Kasumi-1 (cell line): ENCODE results near the gene TMEM170B.

Experiments used
- DNase-seq, 2 experiments: peaks; one replicate each; lab custom pipeline; 2025; lab: John Stamatoyannopoulos, UW

The TMEM170B gene

DNA sequence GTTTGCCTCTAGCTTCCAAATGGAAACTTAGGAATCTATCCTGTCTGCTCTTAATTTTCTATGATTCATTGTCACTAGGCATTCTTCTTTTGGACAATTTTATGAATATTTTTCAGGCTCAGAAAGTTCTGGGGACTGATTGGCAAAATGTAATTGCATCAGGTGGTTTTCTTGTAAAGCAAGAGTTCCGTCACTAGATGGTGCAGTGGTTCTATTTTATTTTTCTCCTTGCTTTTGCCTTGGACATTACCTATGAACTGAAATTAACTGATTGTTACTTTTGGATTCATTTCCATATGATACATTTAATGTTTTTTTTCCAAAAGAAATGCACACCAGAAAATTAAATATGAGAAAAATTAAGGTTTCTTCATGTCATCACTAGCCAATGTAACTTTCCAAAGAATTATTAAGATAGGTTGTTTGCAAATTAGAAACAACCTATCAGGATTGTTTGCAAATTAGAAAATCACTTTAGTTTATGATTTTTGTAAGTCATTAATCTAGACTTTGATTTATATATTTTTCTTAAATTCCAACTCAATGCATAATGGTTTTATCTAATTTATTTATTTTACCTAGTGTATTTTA lies 48.0 kb downstream of the TMEM170B start:
- peak; percentile 52 to 55 for DNase-seq

DNA sequence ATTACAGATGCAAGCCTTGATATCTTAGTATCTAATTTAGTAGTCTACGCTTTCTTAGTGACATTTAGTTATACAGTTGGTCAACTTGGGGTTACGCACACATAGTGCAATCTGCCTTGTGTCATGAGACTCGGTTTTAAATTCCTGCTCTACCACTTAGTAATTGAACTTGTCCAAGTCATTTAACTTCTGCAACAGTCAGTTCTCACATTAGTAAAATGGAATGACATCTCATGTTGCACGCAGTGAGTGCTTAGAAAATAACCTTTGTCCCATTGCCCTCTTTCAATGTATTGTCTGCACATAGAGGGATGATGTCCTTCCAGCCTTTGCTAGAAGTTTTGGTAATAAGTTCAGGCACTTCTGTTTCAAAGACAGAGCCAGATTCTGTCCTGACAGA lies 48.6 kb downstream of the TMEM170B start:
- DNase-seq: no peak

DNA sequence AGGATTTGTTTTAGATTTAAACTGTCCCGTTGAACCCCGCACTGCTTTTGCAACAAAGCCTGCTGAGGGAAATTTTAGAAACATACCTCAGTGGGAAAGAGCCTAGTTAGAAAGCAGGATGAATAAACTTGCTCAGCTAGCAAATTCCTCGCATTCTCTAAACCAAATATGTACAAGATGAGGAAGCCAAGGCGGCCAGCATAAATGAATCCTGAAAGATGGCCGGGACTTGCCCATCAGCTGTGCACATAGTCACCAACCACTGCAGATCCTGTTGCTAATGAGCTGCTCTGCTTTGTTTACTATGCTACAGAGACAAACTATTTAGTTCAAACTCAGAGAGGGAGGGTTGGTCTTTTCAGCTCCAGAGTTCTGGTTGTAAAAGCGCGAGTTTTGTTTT lies 49.0 kb downstream of the TMEM170B start:
- DNase-seq: no peak

DNA sequence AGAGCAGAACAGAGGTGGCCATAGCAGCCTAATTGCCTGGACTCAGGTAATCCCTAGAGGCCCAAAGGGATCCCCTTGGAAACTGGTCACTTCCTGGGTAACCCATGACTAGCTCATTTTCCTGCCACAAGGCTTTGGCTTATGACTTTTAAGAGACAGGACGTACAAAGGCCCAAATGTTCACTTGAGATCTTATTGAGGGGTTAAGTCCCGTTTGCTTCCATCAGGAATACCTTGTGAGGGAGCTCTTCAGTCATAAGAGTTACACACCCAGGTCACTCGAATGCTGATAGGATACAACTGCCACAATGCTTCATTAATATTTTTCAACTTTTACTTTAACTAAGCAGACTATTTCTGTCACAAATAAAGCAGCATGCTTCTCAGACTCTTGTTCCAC lies 51.7 kb downstream of the TMEM170B start:
- no peak for DNase-seq

DNA sequence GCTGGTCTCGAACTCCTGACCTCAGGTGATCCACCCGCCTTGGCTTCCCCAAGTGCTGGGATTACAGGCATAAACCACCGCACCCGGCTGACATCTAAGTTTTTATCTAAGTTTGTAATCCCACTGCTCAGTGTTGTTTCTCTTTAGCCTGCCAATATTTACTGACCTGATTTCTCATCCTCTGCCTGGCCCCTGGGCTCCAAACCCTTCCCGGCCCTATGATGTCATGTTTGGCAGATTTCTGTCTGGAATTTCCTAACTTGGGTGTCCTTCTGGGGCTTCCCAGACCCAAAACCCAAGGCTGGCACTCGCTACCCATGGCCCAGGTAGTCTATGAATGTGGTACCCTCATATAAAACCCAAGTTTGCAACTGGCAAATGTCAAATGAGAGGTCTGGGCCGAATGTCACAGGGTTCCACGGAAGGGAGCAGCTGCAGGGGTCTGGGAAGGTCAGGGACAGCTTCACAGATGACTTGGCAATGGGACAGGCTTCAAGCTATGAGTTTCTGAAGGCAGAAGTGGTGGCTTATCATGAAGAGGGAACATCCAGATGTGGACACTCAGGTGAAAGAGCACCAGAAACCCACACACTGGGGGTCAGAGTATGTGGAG lies 54.9 kb downstream of the TMEM170B start:
- DNase-seq: no peak

DNA sequence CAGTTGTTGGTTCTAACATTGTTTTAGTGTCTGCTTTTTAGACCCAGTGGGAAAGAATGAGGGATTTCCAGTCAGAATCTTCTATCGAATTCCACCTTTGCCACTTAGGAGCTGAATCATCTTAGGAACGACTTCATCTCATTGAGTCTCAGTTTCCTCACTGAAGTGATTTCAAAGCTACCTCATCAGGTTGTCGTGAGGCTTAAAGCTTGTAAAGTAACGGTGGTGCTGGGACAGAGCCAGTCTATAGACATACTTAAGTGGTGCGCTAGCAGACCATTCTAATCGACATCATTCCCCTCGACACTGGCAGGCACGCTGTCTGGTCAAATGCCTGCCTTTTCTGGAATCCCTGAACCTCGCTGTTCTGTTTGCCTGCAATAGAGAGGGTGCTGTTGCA lies 55.5 kb downstream of the TMEM170B start:
- no peak for DNase-seq

DNA sequence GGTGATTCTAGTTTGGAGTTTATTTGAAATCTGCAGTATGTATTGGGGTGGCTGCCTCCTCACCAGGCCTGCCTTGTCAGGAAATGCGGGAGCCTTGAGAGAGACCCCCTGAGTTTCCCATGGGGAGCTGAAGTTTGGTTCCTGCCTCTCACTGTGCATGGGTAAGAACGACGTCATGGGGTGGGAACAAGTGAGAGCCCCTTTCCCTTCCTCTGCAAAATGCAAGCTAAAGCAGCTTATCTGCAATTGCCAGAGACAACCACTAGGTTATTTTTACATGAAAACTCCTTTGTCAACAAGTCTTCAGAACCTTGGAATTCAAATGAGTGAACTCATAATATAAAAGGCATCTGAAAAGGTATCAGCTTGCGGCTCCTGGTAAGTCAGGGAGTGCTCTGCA lies 58.4 kb downstream of the TMEM170B start:
- peak in 1 of 2 experiments; percentile 31 for DNase-seq

DNA sequence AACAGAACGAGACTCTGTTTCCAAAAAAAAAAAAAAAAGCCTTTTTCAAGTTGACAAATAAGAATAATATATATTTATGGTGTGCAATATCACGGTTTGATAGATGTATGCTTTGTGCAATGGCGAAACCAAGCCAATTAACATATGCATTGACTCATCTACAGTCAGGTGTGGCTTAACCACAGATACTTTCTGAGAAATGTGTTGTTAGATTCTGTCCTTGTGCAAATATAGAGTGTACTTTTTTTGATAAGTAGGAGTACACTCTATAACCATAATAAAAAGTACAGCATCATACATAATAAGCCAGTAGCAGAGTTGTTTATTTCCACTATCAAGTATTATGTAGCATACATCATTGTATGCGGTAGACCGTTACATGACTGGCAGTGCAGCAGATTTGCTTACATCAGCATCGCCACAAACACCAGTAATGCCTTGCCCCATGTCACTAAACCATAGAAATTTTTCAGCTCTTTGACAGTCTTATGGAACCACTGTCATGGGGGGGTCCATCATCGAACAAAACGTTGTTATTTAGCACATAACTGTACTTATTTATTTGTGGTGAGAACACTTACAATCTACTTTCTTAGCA lies 59.2 kb downstream of the TMEM170B start:
- no peak for DNase-seq

DNA sequence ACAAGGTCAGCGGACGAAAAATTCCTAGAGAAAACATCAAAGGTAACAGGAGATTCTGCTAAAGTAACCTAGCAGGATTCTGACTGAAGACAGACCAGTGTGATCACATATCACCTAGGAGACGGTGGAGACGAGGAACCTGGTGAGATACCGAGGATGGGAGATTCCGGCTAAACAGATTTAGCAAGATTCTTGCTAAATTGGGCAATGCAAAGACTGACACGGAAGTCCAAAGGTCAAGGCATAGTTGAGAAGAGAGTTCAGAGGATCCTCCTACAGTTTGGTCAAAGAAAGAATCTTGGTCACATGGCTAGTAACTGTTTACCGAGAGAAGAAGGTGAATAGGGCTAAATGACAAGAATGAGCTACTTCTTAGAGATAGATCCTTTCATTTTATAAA lies 61.1 kb downstream of the TMEM170B start:
- no peak for DNase-seq

DNA sequence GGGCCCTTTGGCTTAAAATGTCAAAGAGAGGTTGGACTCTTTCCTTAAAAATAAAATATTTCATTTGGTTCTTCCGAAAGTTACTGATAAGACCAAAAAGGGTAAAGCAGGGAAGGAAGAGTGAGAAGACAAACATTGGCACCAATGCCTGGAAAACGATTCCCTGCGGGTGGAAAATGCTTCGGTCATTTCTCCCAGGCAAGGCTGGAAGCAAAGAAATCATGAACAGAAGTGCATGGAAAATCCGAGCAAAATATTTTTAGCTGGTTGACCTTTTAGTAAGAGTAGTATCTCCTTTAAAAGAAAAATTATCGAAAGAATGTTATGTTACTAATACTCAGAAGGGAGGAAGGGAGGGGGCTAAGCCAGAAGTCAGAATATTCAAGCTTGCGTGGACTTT lies 62.7 kb downstream of the TMEM170B start:
- DNase-seq: no peak

DNA sequence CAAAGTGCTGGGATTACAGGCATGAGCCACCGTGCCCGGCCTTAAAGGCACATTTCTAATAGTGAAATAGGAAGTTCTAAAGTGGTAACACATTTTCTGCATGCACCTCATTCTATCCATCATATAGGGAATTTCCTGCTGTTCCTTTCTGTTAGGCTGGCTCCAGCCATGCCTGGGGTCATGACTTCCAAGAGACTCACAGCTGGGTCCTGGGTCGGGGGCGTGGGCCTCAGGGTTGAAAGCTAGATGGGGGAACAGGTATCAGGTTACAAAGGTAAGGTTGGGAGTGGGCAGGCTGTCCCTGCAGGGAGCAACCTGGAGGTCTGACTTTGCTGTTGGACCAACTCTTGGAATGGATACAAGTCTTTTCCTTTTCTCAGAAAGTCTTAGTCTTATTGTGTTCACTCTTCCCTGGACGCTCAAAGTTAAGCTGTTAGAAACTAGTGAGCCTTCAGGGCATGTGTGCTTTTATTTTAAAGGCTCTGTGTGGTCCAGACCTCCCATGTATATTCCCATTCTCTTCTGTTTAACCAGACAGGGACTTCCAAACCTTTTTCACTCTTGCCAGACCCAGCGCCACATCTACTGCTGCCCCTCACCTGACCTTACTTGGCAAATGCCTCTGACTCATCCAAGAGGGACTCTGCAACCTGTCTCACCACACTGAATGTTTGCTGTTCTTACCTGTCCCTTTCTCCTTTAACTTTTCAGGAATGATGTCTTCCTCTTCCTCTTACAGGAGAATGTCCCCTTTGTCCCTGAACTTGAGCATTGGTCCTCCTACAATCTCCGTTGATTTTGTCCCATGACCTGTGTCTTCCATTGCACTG lies 64.4 kb downstream of the TMEM170B start:
- no peak for DNase-seq

DNA sequence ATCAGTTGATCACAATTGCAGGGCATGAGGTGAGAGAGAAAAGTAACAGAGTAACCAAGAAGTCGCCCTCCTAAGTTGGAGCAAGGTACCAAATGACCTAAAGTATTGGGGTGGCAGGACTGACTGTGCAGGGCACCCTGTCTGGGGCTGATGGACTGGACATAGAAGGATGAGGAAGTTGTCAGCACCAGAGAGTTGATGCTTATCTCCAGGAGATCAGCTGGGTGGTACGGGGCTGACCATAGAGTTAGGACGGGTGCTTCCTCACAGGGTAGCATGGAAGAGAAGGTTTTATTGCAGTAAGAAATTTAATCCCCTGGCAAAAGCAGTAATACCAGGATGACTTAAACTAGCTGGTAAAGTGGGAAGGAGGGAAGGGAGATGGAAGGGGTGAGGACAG lies 66.7 kb downstream of the TMEM170B start:
- no peak for DNase-seq

DNA sequence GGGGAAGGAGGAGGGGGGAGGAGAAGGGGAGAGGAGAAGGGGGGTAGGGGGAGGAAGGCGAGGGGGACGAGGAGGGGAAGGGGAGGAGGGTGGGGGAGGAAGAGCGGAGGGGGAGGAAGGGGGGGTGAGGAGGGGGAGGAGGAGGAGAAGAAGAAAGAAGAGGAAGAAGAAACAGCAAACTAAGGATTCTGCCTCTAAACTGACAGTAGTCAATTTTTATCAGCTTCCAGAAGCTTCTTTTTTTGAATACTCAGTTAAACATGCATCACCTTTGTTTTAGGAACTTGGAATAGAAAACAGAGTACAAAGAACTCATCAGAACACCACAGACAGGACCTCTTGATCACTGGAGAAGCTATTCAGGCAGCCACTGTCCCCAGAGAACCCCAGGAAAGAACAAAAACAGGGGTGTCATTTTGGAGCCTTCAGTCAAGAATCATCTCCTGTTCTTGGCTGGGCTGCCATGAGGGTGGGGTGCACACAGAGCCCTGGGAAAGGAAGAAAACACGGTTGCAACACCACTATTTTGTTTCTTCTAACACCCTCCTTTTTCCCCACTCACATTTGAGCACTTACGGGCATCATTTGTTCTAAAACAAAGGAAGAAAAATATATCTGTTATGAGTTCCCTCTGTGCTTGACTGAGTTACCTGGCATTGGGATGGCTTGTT lies 67.4 kb downstream of the TMEM170B start:
- no peak for DNase-seq

DNA sequence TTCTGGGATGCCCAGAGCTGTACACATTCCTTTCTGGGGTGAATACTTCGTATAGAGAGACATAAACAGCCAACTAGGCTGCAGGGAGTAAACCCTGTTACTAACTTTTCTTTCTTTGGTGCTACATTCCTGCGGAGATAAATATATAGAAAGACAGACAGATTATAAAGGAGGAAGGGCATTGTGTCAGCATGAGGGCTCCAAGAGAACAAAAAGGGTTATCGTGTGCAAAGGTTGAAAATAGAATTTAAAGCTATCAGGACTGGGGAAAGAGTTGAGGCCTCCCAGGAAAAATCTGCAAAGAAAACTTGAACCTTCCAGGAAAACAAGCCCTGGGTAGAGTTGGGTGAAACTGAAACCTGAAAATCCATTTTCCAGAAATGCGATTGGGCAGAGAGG lies 68.0 kb downstream of the TMEM170B start:
- no peak for DNase-seq

DNA sequence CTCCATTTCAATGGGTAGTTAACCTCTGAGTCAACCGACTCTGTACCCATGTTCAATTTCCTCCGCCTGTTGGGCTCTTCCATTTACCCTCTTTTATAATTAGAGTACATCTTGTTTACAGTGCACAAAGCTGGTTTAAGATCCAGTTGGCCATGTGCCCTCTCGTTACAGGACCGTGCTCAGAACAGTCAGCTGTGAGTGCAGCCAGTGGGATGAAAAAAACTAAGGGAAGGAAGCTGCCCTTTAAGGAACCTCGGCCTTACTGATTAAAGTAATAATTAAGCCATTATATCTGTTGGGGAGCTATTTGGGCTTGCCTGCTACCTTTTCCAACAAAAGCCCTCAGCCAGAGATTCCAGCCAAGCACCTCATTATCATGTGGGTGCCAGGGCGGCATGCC lies 68.8 kb downstream of the TMEM170B start:
- DNase-seq: no peak

DNA sequence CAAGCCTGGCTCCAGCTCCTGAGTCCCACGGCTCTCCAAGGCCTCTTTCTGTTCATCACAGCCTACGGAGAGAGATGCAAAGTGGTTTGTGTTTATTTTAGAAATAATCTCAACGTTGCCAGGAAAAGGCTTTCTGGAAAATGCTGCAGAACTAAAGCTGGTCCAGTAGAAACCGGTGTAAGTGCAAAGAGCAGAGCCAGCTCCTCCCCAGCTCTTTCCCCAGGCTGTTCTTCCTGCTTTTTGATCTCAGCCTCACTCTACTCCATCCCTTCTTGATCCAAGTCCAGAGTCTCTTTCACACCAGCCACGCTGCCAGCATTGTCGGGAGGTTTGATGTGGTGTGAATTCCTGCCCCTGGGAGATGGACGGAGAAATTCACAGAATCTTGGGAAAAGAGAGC lies 69.8 kb downstream of the TMEM170B start:
- DNase-seq: no peak

DNA sequence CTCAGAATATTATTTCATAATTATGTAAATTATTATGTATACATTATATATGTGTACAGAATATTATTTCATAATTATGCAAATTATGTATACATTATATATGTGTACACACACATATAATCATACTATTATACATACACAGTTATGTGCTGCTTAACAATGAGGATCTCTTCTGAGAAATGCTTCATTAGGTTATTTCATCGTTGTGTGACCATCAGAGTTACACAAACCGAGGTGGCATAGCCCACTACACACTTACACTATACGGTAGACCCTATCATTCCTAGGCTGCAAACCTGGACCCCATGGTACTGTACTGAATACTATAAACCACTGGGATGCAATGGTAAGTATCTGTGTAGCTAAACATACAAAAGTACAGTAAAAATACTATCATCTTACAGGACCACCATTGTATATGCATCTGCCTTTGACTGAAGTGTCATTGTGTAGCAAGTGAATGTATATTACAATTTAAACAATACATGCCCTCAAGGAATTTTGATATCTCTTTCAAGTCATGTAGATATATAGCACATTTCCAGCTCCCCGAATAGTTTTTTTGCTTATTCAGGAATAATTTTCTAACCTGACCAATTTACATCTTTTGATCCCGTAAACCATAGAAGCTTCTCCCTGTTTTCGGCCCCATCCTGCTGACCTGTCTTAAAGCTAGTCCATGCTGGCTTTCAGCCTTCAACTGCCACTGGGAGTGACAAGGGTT lies 71.2 kb downstream of the TMEM170B start:
- DNase-seq: no peak

DNA sequence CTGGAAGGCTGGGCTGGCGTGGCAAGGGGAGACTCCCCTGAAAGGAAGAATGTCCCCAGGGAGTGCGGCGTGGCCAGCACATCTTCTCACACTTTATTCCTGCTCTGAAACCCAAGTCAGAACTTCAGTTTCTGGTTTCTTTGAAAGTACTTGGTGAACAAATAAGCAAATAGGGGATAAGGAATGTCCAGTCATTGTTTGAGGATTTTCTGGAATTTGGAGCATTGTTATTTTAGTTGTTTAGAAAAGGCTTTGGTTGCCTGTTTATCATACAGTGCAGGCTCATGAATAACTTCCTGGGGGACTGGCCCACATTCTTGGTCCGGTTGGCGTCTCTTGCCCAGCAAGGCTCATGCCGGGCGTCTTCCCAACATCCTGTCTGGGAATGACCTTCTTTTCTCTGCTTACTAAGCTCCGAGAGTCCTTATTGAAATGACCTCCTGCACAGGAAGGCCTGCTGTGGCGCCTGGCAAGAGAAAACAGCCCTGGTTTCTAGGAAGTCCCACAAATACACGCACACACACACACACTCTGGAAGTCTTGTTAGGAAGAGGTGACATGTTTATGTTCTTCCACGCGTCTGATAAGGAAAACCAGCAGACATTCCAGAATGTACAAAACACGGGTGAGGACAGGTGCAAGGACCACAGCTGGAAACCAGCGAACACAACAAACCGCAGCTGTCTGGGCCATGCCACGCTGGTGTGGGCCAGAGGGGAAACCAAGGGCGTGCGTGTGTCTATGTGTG lies 71.9 kb downstream of the TMEM170B start:
- no peak for DNase-seq

DNA sequence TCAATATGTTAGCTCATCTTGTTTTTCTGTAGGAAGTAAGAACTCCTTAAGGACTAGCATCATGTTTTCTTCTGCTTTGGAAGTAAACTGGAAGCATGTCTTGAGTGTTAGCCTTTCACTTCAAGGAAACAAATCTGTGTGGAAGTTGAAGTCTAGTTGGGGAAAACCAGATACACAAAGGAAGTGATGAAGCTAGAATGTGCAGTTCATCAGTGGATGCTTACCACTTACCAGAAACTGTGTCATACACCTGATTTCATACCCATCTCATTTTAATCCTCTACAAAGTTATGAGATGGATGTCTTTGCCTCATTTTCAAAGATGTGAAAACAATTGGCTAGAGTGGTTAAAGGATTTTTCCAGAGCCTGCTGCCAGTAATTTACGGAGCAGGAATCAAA lies 75.8 kb downstream of the TMEM170B start:
- no peak for DNase-seq

DNA sequence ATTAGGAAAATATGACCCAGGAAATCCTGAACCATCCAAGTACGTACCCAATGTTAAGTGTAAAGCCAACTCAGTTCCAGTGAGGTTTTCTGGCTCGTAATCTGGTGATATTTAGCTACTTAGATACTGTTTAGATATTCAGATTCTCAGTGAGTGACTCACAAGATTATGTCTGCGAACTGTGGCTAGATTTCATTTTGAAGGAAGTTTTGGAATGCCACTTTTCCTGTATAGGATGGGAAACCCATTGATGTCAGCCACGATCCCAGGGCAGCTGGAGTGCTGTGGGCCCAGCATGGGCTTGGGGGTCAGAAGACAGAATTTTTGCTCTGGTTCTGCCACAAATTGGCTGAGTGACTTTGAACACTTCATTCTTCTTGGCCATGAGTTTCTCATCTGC lies 76.3 kb downstream of the TMEM170B start:
- no peak for DNase-seq
